HL-60 (cell line): ENCODE results near the gene TANGO2.

Experiments used
- DNase-seq, 2 experiments: peaks; one replicate each; pipeline ENCODE4 v3.0.0-alpha.2; 2010 to 2020; ENCODE audit warnings: low read depth in 1 of 2, low spot score in 1 of 2
- H3K27ac ChIP-seq: fragments of 250-450 bp; sonication (Bioruptor Pico); replicated peaks from 2 replicates; pipeline ENCODE4 v1.5.1; 2020; ENCODE audit warnings: mild to moderate bottlenecking, moderate library complexity
- H3K27me3 ChIP-seq: fragments of 250-450 bp; sonication (Bioruptor Pico); 2 replicates; pipeline ENCODE4 v1.5.1; 2021; ENCODE audit warnings: mild to moderate bottlenecking, moderate library complexity; ENCODE audit not compliant: insufficient read depth, poor library complexity, severe bottlenecking
- H3K4me3 ChIP-seq: replicated peaks from 2 replicates; pipeline ENCODE4 v1.5.1; 2011; ENCODE audit warnings: mild to moderate bottlenecking, control low read depth, low read length; ENCODE audit not compliant: insufficient read depth
- GABPA ChIP-seq: IDR thresholded peaks from 2 replicates; pipeline ENCODE4 v1.6.1; 2012; ENCODE audit warnings: low read depth
- POLR2AphosphoS5 ChIP-seq: IDR thresholded peaks from 2 replicates; pipeline ENCODE4 v1.6.1; 2012; ENCODE audit warnings: low read depth
- REST ChIP-seq: IDR thresholded peaks from 2 replicates; pipeline ENCODE4 v1.6.1; 2012; ENCODE audit warnings: low read depth; ENCODE audit not compliant: insufficient replicate concordance
- SPI1 ChIP-seq: IDR thresholded peaks from 2 replicates; pipeline ENCODE4 v1.6.1; 2012; ENCODE audit warnings: low read depth, mild to moderate bottlenecking, borderline replicate concordance
- TF ChIP-seq, protein P1 (sequence below): IDR thresholded peaks from one replicate; pipeline ENCODE4 v1.5.1; 2011; ENCODE audit warnings: low read length, control low read depth, inconsistent platforms; ENCODE audit not compliant: insufficient read depth

TANGO2 gene

GRCh38 chr22:20107471-20107901, 86.6 kb downstream of the TANGO2 start:
- Histone ChIP-seq H3K27ac (no peak overlapping the region), H3K27me3 (no peaks in the 10 kb centered on the region), H3K4me3 (no peak overlapping the region)
- TF ChIP-seq, protein P1, sequence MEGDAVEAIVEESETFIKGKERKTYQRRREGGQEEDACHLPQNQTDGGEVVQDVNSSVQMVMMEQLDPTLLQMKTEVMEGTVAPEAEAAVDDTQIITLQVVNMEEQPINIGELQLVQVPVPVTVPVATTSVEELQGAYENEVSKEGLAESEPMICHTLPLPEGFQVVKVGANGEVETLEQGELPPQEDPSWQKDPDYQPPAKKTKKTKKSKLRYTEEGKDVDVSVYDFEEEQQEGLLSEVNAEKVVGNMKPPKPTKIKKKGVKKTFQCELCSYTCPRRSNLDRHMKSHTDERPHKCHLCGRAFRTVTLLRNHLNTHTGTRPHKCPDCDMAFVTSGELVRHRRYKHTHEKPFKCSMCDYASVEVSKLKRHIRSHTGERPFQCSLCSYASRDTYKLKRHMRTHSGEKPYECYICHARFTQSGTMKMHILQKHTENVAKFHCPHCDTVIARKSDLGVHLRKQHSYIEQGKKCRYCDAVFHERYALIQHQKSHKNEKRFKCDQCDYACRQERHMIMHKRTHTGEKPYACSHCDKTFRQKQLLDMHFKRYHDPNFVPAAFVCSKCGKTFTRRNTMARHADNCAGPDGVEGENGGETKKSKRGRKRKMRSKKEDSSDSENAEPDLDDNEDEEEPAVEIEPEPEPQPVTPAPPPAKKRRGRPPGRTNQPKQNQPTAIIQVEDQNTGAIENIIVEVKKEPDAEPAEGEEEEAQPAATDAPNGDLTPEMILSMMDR: no peak
- TF ChIP-seq SPI1 (no peak), GABPA (no peak), REST (no peak), POLR2AphosphoS5 (no peak)
- DNase-seq: no peak

DNA sequence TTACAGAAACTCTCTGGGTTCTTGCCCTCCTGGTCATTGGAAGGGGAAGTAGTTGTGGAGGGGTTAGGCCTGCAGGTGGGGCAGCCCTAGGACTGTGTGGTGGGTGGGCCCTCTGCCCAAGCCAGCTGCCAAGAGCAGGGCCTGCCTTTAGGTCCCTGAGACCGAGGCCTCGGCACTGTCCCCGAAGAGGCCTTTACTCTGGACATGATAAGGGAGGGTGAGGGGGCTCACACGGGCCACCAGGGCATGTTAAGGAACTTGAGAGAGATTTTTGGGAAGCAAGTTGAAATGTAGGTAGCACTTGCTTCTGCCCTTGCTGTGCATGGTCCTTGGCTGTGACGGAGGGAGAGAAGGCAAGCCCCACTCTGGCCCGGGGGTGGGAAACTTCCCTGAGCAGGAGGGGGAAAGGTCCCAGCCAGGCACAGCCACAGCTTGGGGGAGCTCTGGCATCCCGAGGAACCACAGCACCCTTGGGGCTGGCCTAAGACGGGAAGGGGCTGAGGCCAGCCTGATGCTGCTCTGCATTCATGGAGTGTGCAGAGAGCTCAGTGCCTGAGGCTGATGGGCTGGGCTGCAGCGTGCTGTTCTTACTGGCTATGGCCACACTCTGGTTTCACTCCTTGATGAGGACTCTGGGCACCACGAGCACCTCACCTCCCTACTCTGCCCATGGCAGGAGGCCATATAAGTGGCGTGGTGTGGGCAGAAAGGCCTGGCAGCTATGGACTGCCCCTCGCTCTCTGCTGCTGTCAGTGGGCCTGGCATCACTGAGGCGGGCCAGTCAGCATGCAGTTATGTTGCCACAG, 87.2 kb downstream of the TANGO2 start:
- H3K27ac ChIP-seq: no peak overlapping the region
- H3K4me3 ChIP-seq: no peak overlapping the region
- TF ChIP-seq REST: no peak
- TF ChIP-seq POLR2AphosphoS5: peak; percentile 34; the same call in 1 of the 2 replicates
- no peak for DNase-seq
- H3K27me3 ChIP-seq: no peaks in the 10 kb centered on the region

- H3K27ac ChIP-seq: no peak overlapping the region
- DNase-seq: no peak
- no peak overlapping the region for H3K4me3 ChIP-seq
- H3K27me3 ChIP-seq: no peaks in the 10 kb centered on the region
- TF ChIP-seq, protein P1: no peak
- TF ChIP-seq POLR2AphosphoS5 (no peak; the same call in 1 of the 2 replicates), REST (no peak), GABPA (no peak), SPI1 (no peak)
Observed at GRCh38 chr22:20108757-20109230, 87.9 kb downstream of the TANGO2 start.
